ENCODE results near the gene LEUTX. TPM values are rescaled to one million over a fixed set of nuclear protein-coding genes. Genes with fewer than 3 reads are reported as not detected.
A peak's percentile ranks its signal among the peaks of the same experiment; 100 is the strongest.

Gene LEUTX
- total and polyA plus RNA-seq, 7 experiments from 2014 or later = not detected

DNA sequence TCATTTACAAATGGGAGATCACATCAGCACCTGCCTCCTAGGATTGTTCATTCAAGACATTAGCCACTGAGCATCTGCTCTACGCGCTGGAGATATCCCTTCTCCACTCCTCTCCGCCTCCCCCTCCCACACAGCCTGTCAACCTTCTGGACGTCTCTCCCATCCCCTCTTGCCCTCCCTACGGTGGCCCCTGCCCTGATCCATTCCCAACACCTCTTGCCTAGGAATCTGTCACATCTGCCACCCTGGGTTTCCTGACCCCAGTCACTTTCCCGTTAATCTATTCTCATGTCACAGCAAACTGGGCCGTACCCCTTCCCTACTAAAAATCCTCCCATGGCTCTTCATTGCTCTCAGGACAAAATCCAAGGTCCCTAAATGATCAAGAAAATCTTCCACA lies 45.0 kb downstream of the LEUTX start:
- Mint-ChIP-seq H3K4me1 (peaks cover 0 to 24% (median 17%) of the 10 kb centered on the region in 7 donors), H3K9me3 (no peaks in the 10 kb centered on the region), H3K27ac (no peak overlapping the region), H3K27me3 (no peaks in the 10 kb centered on the region), H3K4me3 (no peak overlapping the region), H3K36me3 (peaks cover 0 to 20% (median 13%) of the 10 kb centered on the region in 5 donors)
- H3K4me3 ChIP-seq (ENCODE audit: low read length) = peak overlapping the region; percentile 85
- H3K36me3 ChIP-seq (ENCODE audit: control insufficient read depth in 2 of 3, insufficient read depth in 3 of 3, low read length in 3 of 3) = peaks cover 0 to 25% (median 0%) of the 10 kb centered on the region in 3 experiments
- no peaks in the 10 kb centered on the region for H3K9me3 ChIP-seq (ENCODE audit: control insufficient read depth in 2 of 3, low read length in 3 of 3)
- H3K27ac ChIP-seq (ENCODE audit: low read depth, low read length) = peak overlapping the region; percentile 72
- peaks cover 14 to 16% of the 10 kb centered on the region in 2 donors for H3K4me1 ChIP-seq (ENCODE audit: control insufficient read depth in 2 of 2, insufficient read depth in 2 of 2, low read length in 2 of 2)
- ATAC-seq (no peak), DNase-seq (no peak)
- ChIA-PET POLR2A (interaction anchor here (1.0 to 2.7 kb wide), 2 partner anchors 10 to 23 kb away, joined by 4 to 23 read pairs; partner anchors contain the start of genes DYRK1B and FBL), CTCF (interaction anchor here (0.6 kb wide), 1 partner anchor 118 kb away, joined by 3 read pairs; no protein-coding TSS in a partner anchor)
- no peaks in the 10 kb centered on the region for H3K27me3 ChIP-seq (ENCODE audit: control insufficient read depth in 2 of 2, insufficient read depth in 2 of 2, low read length in 2 of 2)
- intact Hi-C loops (cut with micrococcal nuclease) = loop anchor here (1.0 to 2.0 kb wide), 8 partner anchors 10 to 367 kb away; partner anchors contain the start of genes FBL (in 2 of the 2), MAP3K10 (in 2 of the 2), ZNF546 (in 2 of the 2) and DYRK1B (in 1 of the 2)

- H3K4me3 ChIP-seq (ENCODE audit: low read length) = peak overlapping the region; percentile 85
- H3K9me3 ChIP-seq (ENCODE audit: control insufficient read depth in 2 of 3, low read length in 3 of 3) = no peaks in the 10 kb centered on the region
- H3K36me3 ChIP-seq (ENCODE audit: control insufficient read depth in 2 of 3, insufficient read depth in 3 of 3, low read length in 3 of 3) = peaks cover 0 to 26% (median 0%) of the 10 kb centered on the region in 3 experiments
- no peaks in the 10 kb centered on the region for H3K27me3 ChIP-seq (ENCODE audit: control insufficient read depth in 2 of 2, insufficient read depth in 2 of 2, low read length in 2 of 2)
- CTCF ChIA-PET = interaction anchor here (0.6 to 1.9 kb wide), 2 partner anchors 19 to 117 kb away, joined by 3 to 11 read pairs; no protein-coding TSS in a partner anchor
- Mint-ChIP-seq H3K4me3 (no peak overlapping the region), H3K27me3 (no peaks in the 10 kb centered on the region), H3K9me3 (no peaks in the 10 kb centered on the region), H3K4me1 (peaks cover 0 to 19% (median 10%) of the 10 kb centered on the region in 7 donors), H3K27ac (no peak overlapping the region), H3K36me3 (peaks cover 0 to 20% (median 14%) of the 10 kb centered on the region in 5 donors)
- DNase-seq (peak; percentile 55 to 92 (median 86)), ATAC-seq (peak; percentile 98)
- POLR2A ChIA-PET = interaction anchor here (1.0 to 2.7 kb wide), 4 partner anchors 9 to 146 kb away, joined by 4 to 23 read pairs (median 4); partner anchors contain the start of genes DYRK1B, FBL and PSMC4
- intact Hi-C loops (cut with micrococcal nuclease) = loop anchor here (1.0 to 2.0 kb wide), 8 partner anchors 9 to 366 kb away; partner anchors contain the start of genes FBL (in 2 of the 2), MAP3K10 (in 2 of the 2), ZNF546 (in 2 of the 2) and DYRK1B (in 1 of the 2)
- H3K27ac ChIP-seq (ENCODE audit: low read depth, low read length) = peak overlapping the region; percentile 72
- H3K4me1 ChIP-seq (ENCODE audit: control insufficient read depth in 2 of 2, insufficient read depth in 2 of 2, low read length in 2 of 2) = peaks cover 14 to 19% of the 10 kb centered on the region in 2 donors
Measured at GRCh38 chr19:39824143-39825092, 45.8 kb downstream of the LEUTX start.

DNA sequence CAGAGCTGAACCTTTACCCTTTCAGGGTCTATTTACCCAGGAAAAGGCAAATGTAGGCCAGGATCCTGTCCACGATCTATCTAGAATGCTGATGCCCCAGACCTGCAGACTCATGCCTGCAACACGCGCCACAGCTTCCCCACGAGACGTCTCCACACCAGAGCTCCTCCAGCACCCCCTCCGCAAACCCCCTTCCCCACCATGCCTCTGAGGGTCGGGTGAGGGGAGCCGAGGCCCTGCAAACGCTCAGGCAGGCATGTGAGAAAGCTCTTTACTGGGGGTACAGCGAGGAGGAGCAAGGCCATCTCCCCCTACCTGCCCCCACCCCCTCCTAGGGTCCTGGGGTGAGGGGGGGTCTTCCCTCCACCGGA lies 46.4 kb downstream of the LEUTX start:
- DNase-seq (no peak), ATAC-seq (no peak)
- Histone ChIP-seq H3K4me3 (ENCODE audit: low read length) (peak overlapping the region; percentile 85), H3K27ac (ENCODE audit: low read depth, low read length) (peak overlapping the region; percentile 72), H3K4me1 (ENCODE audit: control insufficient read depth in 2 of 2, insufficient read depth in 2 of 2, low read length in 2 of 2) (peaks cover 14 to 19% of the 10 kb centered on the region in 2 donors), H3K9me3 (ENCODE audit: control insufficient read depth in 2 of 3, low read length in 3 of 3) (no peaks in the 10 kb centered on the region), H3K36me3 (ENCODE audit: control insufficient read depth in 2 of 3, insufficient read depth in 3 of 3, low read length in 3 of 3) (peaks cover 0 to 33% (median 6%) of the 10 kb centered on the region in 3 experiments), H3K27me3 (ENCODE audit: control insufficient read depth in 2 of 2, insufficient read depth in 2 of 2, low read length in 2 of 2) (no peaks in the 10 kb centered on the region)
- Mint-ChIP-seq H3K9me3 (no peaks in the 10 kb centered on the region), H3K27ac (no peak overlapping the region), H3K36me3 (peaks cover 0 to 26% (median 14%) of the 10 kb centered on the region in 5 donors), H3K27me3 (no peaks in the 10 kb centered on the region), H3K4me1 (peaks cover 0 to 16% (median 4%) of the 10 kb centered on the region in 7 donors), H3K4me3 (no peak overlapping the region)
- intact Hi-C loops (cut with micrococcal nuclease) = loop anchor here (2.0 kb wide), 2 partner anchors 172 to 366 kb away; partner anchors contain the start of genes MAP3K10 (in 2 of the 2) and ZNF546 (in 2 of the 2)
- ChIA-PET CTCF (interaction anchor here (1.9 kb wide), 1 partner anchor 18 kb away, joined by 11 read pairs; no protein-coding TSS in a partner anchor), POLR2A (interaction anchor here (1.4 to 2.7 kb wide), 3 partner anchors 8 to 145 kb away, joined by 4 to 23 read pairs (median 4); partner anchors contain the start of genes DYRK1B, FBL and PSMC4)

- ATAC-seq = no peak
- Histone ChIP-seq H3K4me3 (ENCODE audit: low read length) (no peak overlapping the region), H3K9me3 (ENCODE audit: control insufficient read depth in 2 of 3, low read length in 3 of 3) (no peaks in the 10 kb centered on the region), H3K27me3 (ENCODE audit: control insufficient read depth in 2 of 2, insufficient read depth in 2 of 2, low read length in 2 of 2) (no peaks in the 10 kb centered on the region), H3K4me1 (ENCODE audit: control insufficient read depth in 2 of 2, insufficient read depth in 2 of 2, low read length in 2 of 2) (peaks cover 14 to 19% of the 10 kb centered on the region in 2 donors), H3K36me3 (ENCODE audit: control insufficient read depth in 2 of 3, insufficient read depth in 3 of 3, low read length in 3 of 3) (peaks cover 0 to 38% (median 8%) of the 10 kb centered on the region in 3 experiments), H3K27ac (ENCODE audit: low read depth, low read length) (no peak overlapping the region)
- Mint-ChIP-seq H3K36me3 (peaks cover 0 to 27% (median 10%) of the 10 kb centered on the region in 5 donors), H3K4me1 (peaks cover 0 to 16% (median 4%) of the 10 kb centered on the region in 7 donors), H3K4me3 (no peak overlapping the region), H3K27ac (no peak overlapping the region), H3K27me3 (no peaks in the 10 kb centered on the region), H3K9me3 (no peaks in the 10 kb centered on the region)
- intact Hi-C loops (cut with micrococcal nuclease) = loop anchor here (2.0 kb wide), 2 partner anchors 171 to 365 kb away; partner anchors contain the start of genes MAP3K10 (in 2 of the 2) and ZNF546 (in 2 of the 2)
- ChIA-PET POLR2A (interaction anchor here (0.6 to 2.7 kb wide), 5 partner anchors 8 to 737 kb away, joined by 3 to 23 read pairs (median 4); partner anchors contain the start of genes DYRK1B, FBL and PSMC4), CTCF (interaction anchor here (1.9 kb wide), 1 partner anchor 18 kb away, joined by 11 read pairs; no protein-coding TSS in a partner anchor)
- DNase-seq = no peak
Measured at GRCh38 chr19:39825531-39826076, 47.0 kb downstream of the LEUTX start.

GRCh38 chr19:39826311-39826945 lies 47.8 kb downstream of the LEUTX start:
- CTCF ChIA-PET = no interaction called here
- Mint-ChIP-seq H3K36me3 (peaks cover 5 to 32% (median 13%) of the 10 kb centered on the region in 5 donors), H3K9me3 (no peaks in the 10 kb centered on the region), H3K4me1 (peaks cover 0 to 18% (median 10%) of the 10 kb centered on the region in 7 donors), H3K27me3 (no peaks in the 10 kb centered on the region), H3K27ac (peak overlapping the region in 1 of 9 donors; percentile 36), H3K4me3 (no peak overlapping the region)
- Histone ChIP-seq H3K27ac (ENCODE audit: low read depth, low read length) (no peak overlapping the region), H3K4me3 (ENCODE audit: low read length) (no peak overlapping the region), H3K36me3 (ENCODE audit: control insufficient read depth in 2 of 3, insufficient read depth in 3 of 3, low read length in 3 of 3) (peaks cover 0 to 44% (median 8%) of the 10 kb centered on the region in 3 experiments), H3K9me3 (ENCODE audit: control insufficient read depth in 2 of 3, low read length in 3 of 3) (no peaks in the 10 kb centered on the region), H3K27me3 (ENCODE audit: control insufficient read depth in 2 of 2, insufficient read depth in 2 of 2, low read length in 2 of 2) (no peaks in the 10 kb centered on the region), H3K4me1 (ENCODE audit: control insufficient read depth in 2 of 2, insufficient read depth in 2 of 2, low read length in 2 of 2) (peaks cover 14 to 22% of the 10 kb centered on the region in 2 donors)
- ATAC-seq = no peak
- DNase-seq = no peak
- POLR2A ChIA-PET = interaction anchor here (2.7 kb wide), 1 partner anchor 7 kb away, joined by 23 read pairs; the partner anchor contains the start of gene DYRK1B
- intact Hi-C loops (cut with micrococcal nuclease) = no loop called here

Measured in naive thymus-derived CD4-positive, alpha-beta T cell (primary cell).